Natural killer cell treated with Interleukin-12 subunit alpha and Interleukin-12 subunit beta and Interleukin-15 and Interleukin-18, amount 100 ng/mL, for 72 hours (primary cell): ENCODE measurements around the gene SRP14. TPM values are rescaled to one million over a fixed set of nuclear protein-coding genes. Genes with fewer than 3 reads are reported as not detected.
A peak's percentile ranks its signal among the peaks of the same experiment; 100 is the strongest.
"Not testable (repeated sequence)": the region's sequence is repeated elsewhere in the genome, so short reads cannot be mapped to it uniquely, and the experiment has no call there.

Experiments used
- ATAC-seq, 2 donors: fragments of 150-1000 bp; cut with Tn5 transposase in 1 of 2; sonication (Bioruptor Pico), chemical (Tn5 transposase) in 1 of 2; 2 replicates each; pipeline ENCODE4 v1.10.0; 2021
- DNase-seq: peaks from one replicate; pipeline ENCODE4 v3.0.0; 2022; ENCODE audit warnings: low spot score
- H3K27ac Mint-ChIP-seq, 2 donors: 1 replicate in 1 of 2; 2 replicates in 1 of 2; pipeline ENCODE4 v1.8.0; 2022; ENCODE audit warnings: mixed read lengths in 2 of 2, mild to moderate bottlenecking in 1 of 2, moderate library complexity in 1 of 2
- H3K27me3 Mint-ChIP-seq, 2 donors: 1 replicate in 1 of 2; 2 replicates in 1 of 2; pipeline ENCODE4 v1.8.0; 2022; ENCODE audit warnings: mixed read lengths in 2 of 2
- H3K36me3 Mint-ChIP-seq: one replicate; pipeline ENCODE4 v1.8.0; 2022; ENCODE audit warnings: mixed read lengths
- H3K4me1 Mint-ChIP-seq, 2 donors: 1 replicate in 1 of 2; 2 replicates in 1 of 2; pipeline ENCODE4 v1.8.0; 2022; ENCODE audit warnings: low read depth in 2 of 2, mixed read lengths in 2 of 2, mild to moderate bottlenecking in 1 of 2
- H3K4me3 Mint-ChIP-seq: one replicate; pipeline ENCODE4 v1.8.0; 2022; ENCODE audit warnings: mixed read lengths
- H3K9me3 Mint-ChIP-seq: 2 replicates; pipeline ENCODE4 v1.8.0; 2022; ENCODE audit warnings: mixed read lengths
- total RNA-seq, 2 donors: library from RNA; stranded (reverse); gene quantifications; one replicate each; pipeline ENCODE4 v1.2.3, GENCODE V29; 2022

Gene SRP14, protein sequence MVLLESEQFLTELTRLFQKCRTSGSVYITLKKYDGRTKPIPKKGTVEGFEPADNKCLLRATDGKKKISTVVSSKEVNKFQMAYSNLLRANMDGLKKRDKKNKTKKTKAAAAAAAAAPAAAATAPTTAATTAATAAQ
- 100 to 1,000 TPM in 1 of 2 donors, 10 to 100 TPM in 1; 92.6 to 137 TPM for total RNA-seq

DNA sequence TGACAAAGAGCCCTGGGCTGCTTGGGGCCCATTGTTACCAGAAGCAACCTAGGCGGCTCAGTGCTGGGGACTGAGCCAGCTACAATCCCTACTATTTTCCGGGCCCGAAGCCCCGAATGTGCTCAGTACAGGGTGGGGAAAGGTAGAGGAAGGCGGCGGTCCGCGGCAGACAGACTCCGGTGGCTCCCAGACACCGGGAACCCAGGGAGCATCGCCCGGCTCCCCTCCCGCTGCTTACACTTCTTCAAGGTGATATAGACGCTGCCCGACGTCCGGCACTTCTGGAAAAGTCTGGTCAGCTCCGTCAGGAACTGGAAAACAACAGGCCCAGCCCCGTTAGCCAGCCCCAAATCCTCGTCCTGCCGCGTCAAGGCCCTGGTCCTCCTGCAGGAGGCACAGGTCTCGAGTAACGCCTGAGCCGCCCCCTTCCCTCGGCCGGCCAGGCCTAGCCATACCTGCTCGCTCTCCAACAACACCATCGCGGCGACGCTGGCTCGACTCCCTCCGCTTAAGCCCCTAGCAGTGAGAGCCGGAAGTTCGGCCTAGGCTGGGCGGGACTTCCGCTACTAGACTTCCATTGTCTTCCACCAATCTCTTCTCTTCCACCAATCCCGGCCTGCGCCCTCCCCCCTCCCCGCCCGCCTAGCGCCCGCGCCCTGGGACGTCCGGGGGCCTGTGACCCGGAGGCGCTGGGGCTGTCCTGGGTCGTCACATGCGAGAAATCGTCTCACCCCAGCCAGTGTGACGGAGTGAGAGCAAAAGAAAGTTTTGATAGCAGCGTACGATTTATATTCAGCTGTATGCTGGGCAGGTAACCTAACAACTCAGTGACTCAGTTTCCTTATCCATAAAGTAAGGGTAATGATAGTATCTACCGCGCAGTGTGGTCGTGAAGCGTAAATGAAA lies at the start of gene SRP14:
SRP14 (minus strand) TSS at position 544 of the 906 bp plus-strand sequence; CDS start at position 479, 65 bp downstream.
- H3K4me3 Mint-ChIP-seq: peak within 1 kb of the TSS; percentile 98
- ATAC-seq (peak; percentile 98 to 99), DNase-seq (peak; percentile 93)
- H3K4me1 Mint-ChIP-seq: peaks cover 39 to 46% of the 10 kb centered on the region in 2 donors
- H3K27ac Mint-ChIP-seq: peak within 1 kb of the TSS; percentile 94 to 96
- H3K9me3 Mint-ChIP-seq: no peaks in the 10 kb centered on the region
- no peaks in the 10 kb centered on the region for H3K27me3 Mint-ChIP-seq
- peaks cover 33% of the 10 kb centered on the region for H3K36me3 Mint-ChIP-seq

DNA sequence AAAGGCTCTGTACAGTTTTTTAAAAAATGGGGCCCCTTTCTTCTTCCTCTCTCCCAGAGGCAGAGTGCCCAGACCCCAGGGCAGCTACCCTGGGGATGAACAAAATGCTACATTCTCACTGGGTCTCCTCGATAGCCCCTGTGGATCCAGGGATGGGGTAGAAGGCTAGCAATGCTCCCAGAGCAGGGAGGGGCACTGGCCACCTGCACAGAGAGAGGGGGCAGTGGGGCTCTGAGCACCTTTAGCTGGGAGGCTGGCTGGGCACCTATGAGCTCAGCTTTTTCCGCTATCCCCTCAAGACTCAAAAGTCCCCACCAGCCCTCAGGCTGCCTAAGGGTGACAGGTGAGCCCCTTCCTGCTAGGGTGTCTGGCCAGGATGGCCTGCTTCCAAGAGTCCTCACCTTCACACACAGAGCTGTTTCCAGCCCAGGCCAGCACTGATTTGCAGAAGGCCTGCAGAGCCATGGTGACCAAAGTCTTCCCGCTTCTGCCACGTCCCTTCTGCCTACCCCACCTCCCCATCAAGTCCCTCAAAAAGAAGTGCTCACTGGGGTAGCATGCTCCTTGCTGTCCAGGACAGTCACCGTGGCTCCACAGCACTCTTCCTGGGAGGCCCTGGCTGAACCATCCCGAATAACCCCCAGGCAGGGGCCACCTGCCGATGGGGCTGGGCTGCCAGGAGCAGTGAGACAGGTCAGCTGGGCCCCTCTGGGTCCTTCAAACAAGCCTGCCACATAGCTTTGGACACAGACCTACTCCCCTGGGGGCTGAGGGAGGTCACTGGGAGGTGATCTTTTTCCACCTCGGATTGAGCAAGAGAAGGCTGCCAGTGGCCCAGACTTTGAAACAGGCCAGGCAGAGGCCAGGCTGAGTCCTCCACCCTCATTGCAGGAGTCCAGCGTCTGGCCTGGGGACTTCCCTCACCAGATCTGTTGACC lies 49.3 kb upstream of the SRP14 start:
- no peak for ATAC-seq
- H3K27me3 Mint-ChIP-seq: peaks cover 8% of the 10 kb centered on the region in 2 donors
- no peak overlapping the region for H3K4me3 Mint-ChIP-seq
- DNase-seq: no peak
- no peaks in the 10 kb centered on the region for H3K36me3 Mint-ChIP-seq
- H3K4me1 Mint-ChIP-seq: no peaks in the 10 kb centered on the region
- no peak overlapping the region for H3K27ac Mint-ChIP-seq
- no peaks in the 10 kb centered on the region for H3K9me3 Mint-ChIP-seq

DNA sequence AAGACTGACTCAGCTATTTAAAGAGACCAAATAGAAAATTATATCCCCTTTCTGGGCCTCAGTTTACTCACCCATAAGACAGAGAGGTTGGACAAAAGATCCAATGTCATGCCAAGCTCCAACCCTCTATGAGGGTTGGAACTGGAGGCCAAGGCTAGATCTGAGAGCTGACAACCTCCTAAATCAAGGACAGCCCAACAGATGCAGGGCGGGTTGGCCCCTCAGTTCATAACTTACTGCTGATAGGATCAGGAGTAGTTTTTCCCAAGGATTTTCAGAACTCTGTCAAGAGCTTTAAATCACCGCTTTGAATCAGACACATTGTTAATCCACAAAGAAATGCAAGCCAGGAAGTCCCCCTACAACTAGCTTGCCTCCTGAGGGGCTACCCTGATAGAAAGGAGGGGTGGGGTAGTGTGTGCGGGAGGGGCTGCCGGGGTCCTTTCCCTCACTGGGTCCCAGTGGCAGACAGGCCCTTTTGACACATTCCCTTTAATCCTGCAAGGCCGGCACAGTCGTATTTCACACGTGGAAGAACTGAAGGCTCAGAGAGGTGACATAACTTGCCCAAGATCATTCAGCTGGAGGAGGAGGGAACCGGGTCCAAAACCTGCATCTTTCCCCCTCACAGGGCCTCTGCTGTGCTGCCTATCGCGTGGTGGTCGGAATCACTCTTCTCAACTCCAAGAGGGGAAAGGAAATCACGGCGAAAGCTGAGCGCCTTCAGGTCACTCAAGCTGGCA lies 48.3 kb upstream of the SRP14 start:
- ATAC-seq: no peak
- Mint-ChIP-seq H3K4me1 (no peaks in the 10 kb centered on the region), H3K4me3 (no peak overlapping the region), H3K27ac (no peak overlapping the region), H3K36me3 (no peaks in the 10 kb centered on the region), H3K9me3 (no peaks in the 10 kb centered on the region), H3K27me3 (peaks cover 13 to 15% of the 10 kb centered on the region in 2 donors)
- DNase-seq: no peak

DNA sequence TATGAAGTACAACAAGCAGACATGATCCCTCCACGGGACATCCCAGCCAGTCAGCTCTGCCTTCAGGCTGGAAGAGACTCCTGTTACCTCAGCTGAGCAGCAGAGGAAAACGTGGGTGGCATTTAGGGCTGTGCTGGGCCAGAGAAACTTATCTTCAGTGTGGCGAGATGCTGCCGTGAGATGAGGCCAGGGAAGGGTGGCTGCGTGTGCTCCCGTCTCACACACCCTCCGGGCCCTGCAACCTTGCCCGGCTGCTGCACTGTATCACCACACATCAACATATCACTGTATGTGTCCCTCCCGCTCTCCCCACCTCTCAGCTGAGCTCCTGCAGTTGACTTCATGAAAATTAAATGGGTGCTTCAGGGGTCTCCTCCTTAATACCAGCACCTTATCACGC lies 46.3 kb upstream of the SRP14 start:
- no peaks in the 10 kb centered on the region for H3K36me3 Mint-ChIP-seq
- ATAC-seq (no peak), DNase-seq (no peak)

DNA sequence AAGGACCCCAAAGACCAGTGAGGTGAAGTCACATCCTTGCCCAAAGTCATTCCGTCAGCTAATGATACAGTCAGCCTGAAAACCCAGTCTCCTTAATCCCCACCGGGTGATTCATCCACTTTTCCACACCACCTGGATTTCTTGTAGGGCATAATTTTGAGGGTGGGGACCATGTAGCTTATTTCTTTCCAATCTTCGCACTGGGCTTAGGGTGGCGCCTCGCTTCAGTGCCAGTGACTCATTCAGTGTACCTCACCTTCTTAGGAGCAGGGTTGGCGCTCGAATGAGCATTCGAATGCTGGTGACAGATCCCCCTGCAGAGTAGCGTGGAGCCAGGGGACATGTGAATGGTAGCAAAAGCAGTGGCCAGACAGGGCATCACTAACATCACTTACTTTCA lies 45.7 kb upstream of the SRP14 start:
- Mint-ChIP-seq H3K9me3 (no peaks in the 10 kb centered on the region), H3K4me1 (peaks cover 6% of the 10 kb centered on the region in 2 donors), H3K27me3 (peaks cover 26 to 33% of the 10 kb centered on the region in 2 donors), H3K27ac (no peak overlapping the region), H3K4me3 (no peak overlapping the region), H3K36me3 (no peaks in the 10 kb centered on the region)
- ATAC-seq (no peak), DNase-seq (no peak)

More for the DNA sequence above, 46.3 kb upstream of the SRP14 start:
- H3K27ac Mint-ChIP-seq: no peak overlapping the region
- peaks cover 25 to 33% of the 10 kb centered on the region in 2 donors for H3K27me3 Mint-ChIP-seq
- H3K4me3 Mint-ChIP-seq: no peak overlapping the region
- H3K9me3 Mint-ChIP-seq: no peaks in the 10 kb centered on the region
- H3K4me1 Mint-ChIP-seq: peaks cover 6% of the 10 kb centered on the region in 2 donors

DNA sequence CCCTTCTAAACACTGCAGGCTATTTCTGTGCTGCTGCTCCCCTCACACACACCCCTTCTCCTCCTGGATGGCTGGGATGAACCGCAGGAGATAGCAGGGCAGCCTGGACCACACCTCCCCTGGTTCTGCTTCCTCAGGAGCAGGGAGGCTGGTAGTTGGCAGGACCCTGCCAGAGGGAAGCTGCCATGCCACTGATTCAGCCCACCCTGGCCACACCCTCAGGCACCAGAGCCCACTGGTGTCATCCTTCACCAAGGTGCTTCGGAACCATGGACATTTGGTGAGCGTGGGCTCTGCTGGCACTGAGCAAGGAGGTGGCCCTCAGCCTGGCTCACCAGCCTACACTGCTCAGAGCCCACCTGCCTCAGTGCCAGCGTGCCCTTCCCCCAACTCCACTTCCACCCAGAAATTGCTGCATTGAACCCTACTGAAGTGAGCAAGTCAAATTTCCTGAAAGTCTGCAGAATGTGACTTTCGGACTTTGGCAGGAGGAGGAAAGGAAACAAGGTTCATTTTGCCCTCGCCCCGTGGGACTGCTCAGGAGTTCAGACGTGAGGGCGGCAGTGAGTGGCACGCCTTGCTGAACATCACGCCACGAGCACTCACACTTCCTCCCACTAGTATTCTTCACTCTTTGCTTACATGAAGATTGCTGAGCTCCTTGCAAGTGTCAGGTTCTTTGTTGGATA lies 43.4 kb upstream of the SRP14 start:
- Mint-ChIP-seq H3K4me1 (peaks cover 6% of the 10 kb centered on the region in 2 donors), H3K9me3 (no peaks in the 10 kb centered on the region), H3K4me3 (no peak overlapping the region), H3K27ac (no peak overlapping the region), H3K36me3 (no peaks in the 10 kb centered on the region), H3K27me3 (peaks cover 30 to 33% of the 10 kb centered on the region in 2 donors)
- ATAC-seq (peak in 1 of 2 donors; percentile 50), DNase-seq (no peak)

DNA sequence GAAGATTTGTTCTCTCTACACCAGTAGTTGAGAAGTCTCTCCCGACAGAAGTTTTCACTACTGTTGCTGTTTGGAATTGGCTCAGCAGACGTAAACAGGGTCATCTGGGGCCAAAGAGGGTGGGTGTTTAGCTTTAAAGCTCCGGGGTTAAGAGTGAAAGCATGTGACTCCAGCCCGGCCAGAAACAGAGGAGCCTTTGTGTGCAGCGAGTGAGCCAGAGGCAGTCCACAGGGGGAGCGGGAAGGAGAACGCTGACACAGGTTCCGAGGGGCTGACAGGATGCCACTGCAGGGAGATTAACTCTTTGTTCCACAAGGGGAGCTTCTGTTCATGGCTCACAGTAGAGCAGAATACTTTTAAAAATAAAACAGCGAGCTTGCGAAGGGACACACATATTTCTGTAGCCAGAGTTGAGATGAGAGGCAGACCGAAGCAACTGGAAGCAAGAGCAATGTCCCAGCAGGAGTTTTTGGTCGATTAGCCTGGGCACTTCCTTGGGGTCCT lies 42.8 kb upstream of the SRP14 start:
- Mint-ChIP-seq H3K27me3 (peaks cover 30 to 33% of the 10 kb centered on the region in 2 donors), H3K9me3 (no peaks in the 10 kb centered on the region), H3K27ac (no peak overlapping the region), H3K36me3 (no peaks in the 10 kb centered on the region), H3K4me3 (peak overlapping the region; percentile 28), H3K4me1 (peaks cover 6% of the 10 kb centered on the region in 2 donors)
- ATAC-seq (no peak), DNase-seq (no peak)

DNA sequence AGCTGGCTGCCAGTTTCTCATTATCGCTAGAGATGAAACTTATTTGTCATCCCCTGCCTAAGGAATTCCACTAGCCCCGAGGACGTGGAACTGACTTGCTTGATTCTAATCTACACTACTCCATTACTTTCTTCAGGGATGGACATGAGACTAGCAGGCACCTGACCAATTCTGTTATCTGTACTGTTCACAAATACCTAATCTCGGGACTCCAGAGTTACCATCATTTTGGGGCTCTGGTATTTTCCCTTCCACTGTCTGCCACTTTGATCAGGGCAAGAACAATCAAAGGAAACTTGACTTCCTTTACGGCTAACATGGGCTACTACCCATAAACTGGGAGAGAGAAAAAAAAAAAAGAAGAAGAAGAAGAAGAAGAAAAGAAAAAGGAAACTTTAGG lies 41.9 kb upstream of the SRP14 start:
- Mint-ChIP-seq H3K27ac (no peak overlapping the region), H3K9me3 (no peaks in the 10 kb centered on the region), H3K36me3 (no peaks in the 10 kb centered on the region), H3K27me3 (peaks cover 31 to 33% of the 10 kb centered on the region in 2 donors), H3K4me1 (peaks cover 6% of the 10 kb centered on the region in 2 donors), H3K4me3 (no peak overlapping the region)
- ATAC-seq: no peak
- DNase-seq: no peak

DNA sequence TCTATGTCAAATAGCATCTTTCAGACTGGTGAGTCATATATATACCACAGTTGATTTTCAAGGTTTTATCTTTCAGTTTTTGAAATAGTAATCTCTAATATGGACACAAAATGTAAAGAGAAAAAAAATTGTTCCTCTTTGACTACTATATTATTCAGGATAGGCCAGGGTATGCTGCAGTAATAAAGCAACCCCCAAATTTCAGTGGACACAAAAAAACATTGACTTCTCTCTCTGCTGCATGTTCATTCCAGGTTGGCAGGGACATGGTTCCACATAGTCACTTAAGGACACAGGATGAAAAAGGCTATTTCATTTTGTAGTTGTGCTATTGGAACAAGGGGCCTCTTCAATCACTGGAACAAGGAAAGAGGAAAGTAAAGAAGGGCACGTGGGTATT lies 41.1 kb upstream of the SRP14 start:
- no peak overlapping the region for H3K27ac Mint-ChIP-seq
- H3K9me3 Mint-ChIP-seq: no peaks in the 10 kb centered on the region
- H3K4me1 Mint-ChIP-seq: peaks cover 9 to 13% of the 10 kb centered on the region in 2 donors
- H3K27me3 Mint-ChIP-seq: peaks cover 33 to 37% of the 10 kb centered on the region in 2 donors
- no peak for ATAC-seq
- H3K36me3 Mint-ChIP-seq: no peaks in the 10 kb centered on the region
- H3K4me3 Mint-ChIP-seq: no peak overlapping the region
- no peak for DNase-seq

DNA sequence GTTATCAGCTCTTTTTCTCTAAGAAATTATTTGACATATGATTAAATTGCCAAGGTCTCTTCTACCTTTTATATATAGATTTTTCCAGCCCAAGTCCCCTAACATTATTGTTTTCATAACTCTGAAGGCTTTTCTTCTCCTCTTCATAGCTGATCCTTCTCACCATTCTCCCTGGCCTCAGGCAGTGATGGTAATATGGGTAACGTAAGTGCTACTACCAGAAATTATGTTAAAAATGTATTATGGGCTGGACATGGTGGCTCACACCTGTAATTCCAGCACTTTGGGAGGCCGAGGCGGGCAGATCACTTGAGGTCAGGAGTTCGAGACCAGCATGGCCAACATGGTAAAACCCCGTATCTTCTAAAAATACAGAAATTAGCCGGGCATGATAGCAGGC lies 40.5 kb upstream of the SRP14 start:
- peaks cover 12 to 13% of the 10 kb centered on the region in 2 donors for H3K4me1 Mint-ChIP-seq
- no peak for ATAC-seq

DNA sequence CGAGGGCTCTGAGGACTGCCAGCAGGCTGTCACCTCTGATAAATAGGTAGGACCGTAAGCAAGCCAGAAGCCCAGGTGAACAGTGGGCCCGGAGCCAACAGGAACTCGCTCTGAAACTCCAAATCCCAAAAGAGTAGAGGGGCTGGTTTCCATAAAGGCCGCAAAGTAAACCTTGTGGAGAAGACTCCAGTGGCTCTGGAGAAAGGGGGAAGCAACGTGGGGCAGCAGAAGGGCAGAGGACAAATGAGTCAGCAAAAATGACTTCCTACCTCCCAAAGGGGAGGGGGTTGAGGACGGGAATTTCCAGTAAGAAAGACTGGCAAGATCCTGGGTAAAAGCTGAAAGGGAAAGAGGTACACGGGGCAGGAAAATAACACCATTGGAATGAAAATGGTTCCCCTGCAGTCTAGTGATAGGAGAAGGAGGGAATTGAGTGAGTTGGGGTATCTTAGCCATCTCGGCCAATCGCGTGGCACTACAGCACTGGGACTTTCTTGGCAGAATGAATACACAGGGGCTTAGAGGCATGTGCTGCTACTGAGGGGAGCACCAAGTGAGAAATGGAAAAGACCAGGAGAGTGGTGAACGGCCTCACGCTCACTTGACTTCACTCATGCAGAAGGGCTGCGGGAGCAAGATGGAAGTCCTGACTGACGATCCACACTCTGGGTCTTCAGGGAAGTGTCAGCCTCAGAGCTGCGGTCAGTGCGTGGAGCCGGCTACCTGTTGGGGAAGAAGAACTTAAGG lies 36.5 kb upstream of the SRP14 start:
- Mint-ChIP-seq H3K27ac (no peak overlapping the region), H3K36me3 (no peaks in the 10 kb centered on the region), H3K4me1 (peaks cover 15 to 17% of the 10 kb centered on the region in 2 donors), H3K9me3 (no peaks in the 10 kb centered on the region), H3K27me3 (peaks cover 1 to 19% of the 10 kb centered on the region in 2 donors), H3K4me3 (no peak overlapping the region)
- DNase-seq: no peak
- ATAC-seq: no peak

More for the DNA sequence above, 40.5 kb upstream of the SRP14 start:
- H3K27me3 Mint-ChIP-seq: peaks cover 33 to 35% of the 10 kb centered on the region in 2 donors
- no peak for DNase-seq
- no peaks in the 10 kb centered on the region for H3K36me3 Mint-ChIP-seq
- H3K4me3 Mint-ChIP-seq: no peak overlapping the region
- no peaks in the 10 kb centered on the region for H3K9me3 Mint-ChIP-seq
- no peak overlapping the region for H3K27ac Mint-ChIP-seq

DNA sequence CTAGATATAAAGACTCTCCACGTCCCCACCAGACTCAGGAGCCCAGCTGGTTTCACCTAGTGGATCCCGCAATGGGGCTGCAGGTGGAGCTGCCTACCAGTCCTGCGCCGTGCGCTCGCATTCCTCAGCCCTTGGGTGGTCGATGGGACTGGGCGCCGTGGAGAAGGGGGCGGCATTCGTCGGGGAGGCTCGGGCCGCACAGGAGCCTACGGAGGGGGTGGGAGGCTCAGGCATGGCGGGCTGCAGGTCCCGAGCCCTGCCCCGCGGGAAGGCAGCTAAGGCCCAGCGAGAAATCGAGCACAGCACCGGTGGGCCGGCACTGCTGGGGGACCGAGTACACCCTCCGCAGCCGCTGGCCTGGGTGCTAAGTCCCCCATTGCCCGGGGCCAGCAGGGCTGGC lies 35.7 kb upstream of the SRP14 start:
- H3K27me3 Mint-ChIP-seq: peaks cover 0 to 16% of the 10 kb centered on the region in 2 donors
- peaks cover 17% of the 10 kb centered on the region in 2 donors for H3K4me1 Mint-ChIP-seq
- H3K27ac Mint-ChIP-seq, ATAC-seq, H3K9me3 Mint-ChIP-seq, H3K4me3 Mint-ChIP-seq, H3K36me3 Mint-ChIP-seq, DNase-seq: not testable (repeated sequence)
